ENCODE results near the gene APCDD1L.

GRCh38 chr20:58453391-58453790 lies 61.8 kb downstream of the APCDD1L start:
- TF ChIP-seq POLR2A (IDR thresholded peaks at IDR 0.05; ENCODE audit: low read length) (no peak), GATA1 (IDR thresholded peaks at IDR 0.05; ENCODE audit: low read depth, low read length) (no peak)
